LNCAP (cell line): ENCODE results near the gene TNNT1.

Source experiments
- CTCF ChIP-seq: fragments of 450-650 bp; IDR thresholded peaks from 2 replicates; pipeline ENCODE4 v1.5.1; 2017; ENCODE audit warnings: mild to moderate bottlenecking

TNNT1 gene

DNA sequence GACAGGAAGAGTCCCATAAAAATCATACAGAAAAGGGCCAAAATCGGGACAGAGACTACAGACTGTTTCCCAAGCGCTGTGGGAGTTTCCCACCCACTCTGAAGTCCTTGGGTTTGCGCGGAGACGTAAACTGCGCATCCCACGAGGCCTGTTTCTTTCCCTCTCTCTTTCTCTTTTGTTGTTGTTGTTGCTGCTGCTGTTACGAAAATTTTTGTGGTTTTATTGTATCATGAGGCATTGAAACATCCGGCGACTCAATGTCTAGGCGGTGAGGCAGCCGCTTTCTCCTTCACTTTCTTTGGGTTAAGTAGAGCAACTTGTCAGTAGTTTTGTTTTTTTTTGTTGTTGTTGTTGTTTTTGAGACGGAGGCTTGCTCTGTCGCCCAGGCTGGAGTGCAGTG lies 30.0 kb downstream of the TNNT1 start:
- TF ChIP-seq CTCF: no peak

GRCh38 chr19:55118401-55118991 lies 30.5 kb downstream of the TNNT1 start:
- no peak for TF ChIP-seq CTCF

DNA sequence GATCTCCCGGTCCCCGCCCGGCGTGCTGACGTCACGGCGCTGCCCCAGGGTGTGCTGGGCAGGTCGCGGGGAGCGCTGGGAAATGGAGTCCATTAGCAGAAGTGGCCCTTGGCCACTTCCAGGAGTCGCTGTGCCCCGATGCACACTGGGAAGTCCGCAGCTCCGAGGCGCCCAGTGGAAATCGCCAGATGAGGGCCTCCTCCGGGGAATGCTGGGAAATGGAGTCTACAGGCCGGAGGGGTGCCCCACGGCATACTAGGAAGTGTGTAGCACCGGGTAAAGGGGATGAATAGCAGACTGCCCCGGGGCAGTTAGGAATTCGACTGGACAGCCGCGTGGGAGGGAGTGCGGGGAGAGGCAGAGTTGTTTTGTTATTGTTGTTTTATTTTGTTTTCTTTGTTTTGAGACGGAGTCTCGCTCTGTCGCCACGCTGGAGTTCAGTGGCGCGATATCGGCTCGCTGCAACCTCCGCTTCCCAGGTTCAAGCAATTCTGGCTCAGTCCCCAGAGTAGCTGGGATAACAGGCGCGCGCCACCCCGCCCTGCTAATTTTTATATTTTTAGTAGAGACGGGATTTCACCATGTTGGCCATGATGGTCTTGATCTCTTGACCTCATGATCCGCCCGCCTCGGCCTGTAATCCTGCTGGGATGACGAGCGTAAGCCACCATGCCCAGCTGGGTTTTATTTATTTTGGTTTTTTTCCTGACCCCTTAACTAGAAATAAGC lies 31.2 kb downstream of the TNNT1 start:
- no peak for TF ChIP-seq CTCF

GRCh38 chr19:55116859-55117662 lies 31.9 kb downstream of the TNNT1 start, which contains the start of gene PPP1R12C:
Gene PPP1R12C (minus strand): TSS chr19:55117637. CDS start chr19:55117543, 94 bp downstream.
- no peak for TF ChIP-seq CTCF

DNA sequence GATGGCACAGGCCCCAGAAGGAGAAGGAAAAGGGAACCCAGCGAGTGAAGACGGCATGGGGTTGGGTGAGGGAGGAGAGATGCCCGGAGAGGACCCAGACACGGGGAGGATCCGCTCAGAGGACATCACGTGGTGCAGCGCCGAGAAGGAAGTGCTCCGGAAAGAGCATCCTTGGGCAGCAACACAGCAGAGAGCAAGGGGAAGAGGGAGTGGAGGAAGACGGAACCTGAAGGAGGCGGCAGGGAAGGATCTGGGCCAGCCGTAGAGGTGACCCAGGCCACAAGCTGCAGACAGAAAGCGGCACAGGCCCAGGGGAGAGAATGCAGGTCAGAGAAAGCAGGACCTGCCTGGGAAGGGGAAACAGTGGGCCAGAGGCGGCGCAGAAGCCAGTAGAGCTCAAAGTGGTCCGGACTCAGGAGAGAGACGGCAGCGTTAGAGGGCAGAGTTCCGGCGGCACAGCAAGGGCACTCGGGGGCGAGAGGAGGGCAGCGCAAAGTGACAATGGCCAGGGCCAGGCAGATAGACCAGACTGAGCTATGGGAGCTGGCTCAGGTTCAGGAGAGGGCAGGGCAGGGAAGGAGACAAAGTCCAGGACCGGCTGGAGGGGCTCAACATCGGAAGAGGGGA lies 32.7 kb downstream of the TNNT1 start:
- no peak for TF ChIP-seq CTCF

DNA sequence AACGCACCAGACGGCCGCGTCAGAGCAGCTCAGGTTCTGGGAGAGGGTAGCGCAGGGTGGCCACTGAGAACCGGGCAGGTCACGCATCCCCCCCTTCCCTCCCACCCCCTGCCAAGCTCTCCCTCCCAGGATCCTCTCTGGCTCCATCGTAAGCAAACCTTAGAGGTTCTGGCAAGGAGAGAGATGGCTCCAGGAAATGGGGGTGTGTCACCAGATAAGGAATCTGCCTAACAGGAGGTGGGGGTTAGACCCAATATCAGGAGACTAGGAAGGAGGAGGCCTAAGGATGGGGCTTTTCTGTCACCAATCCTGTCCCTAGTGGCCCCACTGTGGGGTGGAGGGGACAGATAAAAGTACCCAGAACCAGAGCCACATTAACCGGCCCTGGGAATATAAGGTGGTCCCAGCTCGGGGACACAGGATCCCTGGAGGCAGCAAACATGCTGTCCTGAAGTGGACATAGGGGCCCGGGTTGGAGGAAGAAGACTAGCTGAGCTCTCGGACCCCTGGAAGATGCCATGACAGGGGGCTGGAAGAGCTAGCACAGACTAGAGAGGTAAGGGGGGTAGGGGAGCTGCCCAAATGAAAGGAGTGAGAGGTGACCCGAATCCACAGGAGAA lies 33.5 kb downstream of the TNNT1 start:
- TF ChIP-seq CTCF: no peak

GRCh38 chr19:55114566-55115145 lies 34.4 kb downstream of the TNNT1 start:
- TF ChIP-seq CTCF: no peak
